Transverse colon (tissue), 4 donors: Measurements from ENCODE around the gene ATP9B.

Source experiments
- CTCF ChIP-seq, 5 experiments: fragments of 200-600 bp in 3 of 5; fragments of 450-650 bp in 2 of 5; sonication (generic) in 3 of 5; IDR thresholded peaks; 1 replicate in 2 of 5; 2 replicates in 3 of 5; pipeline ENCODE4 v1.5.1; 2016 to 2017; ENCODE audit warnings: antibody characterized with exemption in 5 of 5, inconsistent platforms in 3 of 5, mild to moderate bottlenecking in 2 of 5, moderate library complexity in 1 of 5
- POLR2A ChIP-seq: fragments of 450-650 bp; IDR thresholded peaks from one replicate; pipeline ENCODE4 v1.6.1; 2016; ENCODE audit warnings: antibody characterized with exemption, mild to moderate bottlenecking, moderate library complexity
- POLR2AphosphoS5 ChIP-seq, 3 donors: sonication (generic); formaldehyde crosslinking; IDR thresholded peaks; one replicate each; pipeline ENCODE4 v1.6.1; 2016; ENCODE audit warnings: antibody characterized with exemption in 3 of 3

GRCh38 chr18:79019881-79020280 is 49.3 kb upstream of the ATP9B start:
- TF ChIP-seq POLR2A: no peak
- TF ChIP-seq CTCF (IDR thresholded peaks at IDR 0.05): no peak
- TF ChIP-seq POLR2AphosphoS5 (IDR thresholded peaks at IDR 0.05): no peak
